HG03175 (cell line): Measurements from ENCODE around the gene SEC14L5.
A peak's percentile ranks its signal among the peaks of the same experiment; 100 is the strongest.
"Not testable (repeated sequence)": the region's sequence is repeated elsewhere in the genome, so short reads cannot be mapped to it uniquely, and the experiment has no call there.

Experiments
- ATAC-seq: cut with Tn5 transposase; IDR thresholded peaks from one replicate; pipeline ENCODE4 v1.9.1; 2021; ENCODE audit warnings: mild to moderate bottlenecking, moderate library complexity; ENCODE audit not compliant: unreplicated experiment

SEC14L5 gene

GRCh38 chr16:4948903-4949766 is 9.0 kb upstream of the SEC14L5 start:
- ATAC-seq = no peak

GRCh38 chr16:4949986-4950385 is 8.1 kb upstream of the SEC14L5 start:
- no peak for ATAC-seq

DNA sequence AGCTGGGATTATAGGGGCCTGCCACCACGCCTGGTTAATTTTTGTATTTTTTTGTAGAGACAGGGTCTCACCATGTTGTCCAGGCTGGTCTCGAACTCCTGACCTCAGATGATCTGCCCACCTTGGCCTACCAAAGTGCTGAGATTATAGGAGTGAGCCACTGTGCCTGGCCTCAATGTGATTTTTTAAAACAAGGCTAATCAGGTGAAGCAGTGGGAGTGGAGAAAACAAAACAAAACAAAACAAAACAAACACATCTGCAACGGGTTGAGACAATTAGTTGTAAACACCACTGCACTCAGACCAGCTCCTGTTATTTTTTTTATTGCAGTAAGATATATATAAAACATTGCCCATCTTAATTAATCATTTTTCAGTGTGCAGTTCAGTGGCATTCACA is 6.5 kb upstream of the SEC14L5 start:
- ATAC-seq = not testable (repeated sequence)

DNA sequence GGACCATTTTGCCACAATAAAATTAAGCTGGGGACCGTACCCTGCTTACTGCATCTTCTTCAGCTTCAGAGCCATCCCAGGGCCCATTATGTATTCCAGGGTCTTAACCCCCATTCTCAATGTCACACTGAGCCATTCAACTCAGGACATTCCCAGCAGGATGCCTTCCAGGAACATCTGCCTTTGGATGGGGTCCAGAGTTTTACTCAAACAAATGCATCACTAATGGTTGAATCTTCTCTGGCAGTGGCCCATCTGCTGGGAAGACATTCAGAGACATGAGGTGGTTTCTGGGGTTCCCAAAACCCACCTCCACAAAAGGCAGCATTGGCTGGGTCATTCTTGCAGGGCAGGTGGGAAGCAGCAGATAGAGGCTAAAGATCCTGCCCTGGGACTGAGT is 3.4 kb upstream of the SEC14L5 start:
- no peak for ATAC-seq

DNA sequence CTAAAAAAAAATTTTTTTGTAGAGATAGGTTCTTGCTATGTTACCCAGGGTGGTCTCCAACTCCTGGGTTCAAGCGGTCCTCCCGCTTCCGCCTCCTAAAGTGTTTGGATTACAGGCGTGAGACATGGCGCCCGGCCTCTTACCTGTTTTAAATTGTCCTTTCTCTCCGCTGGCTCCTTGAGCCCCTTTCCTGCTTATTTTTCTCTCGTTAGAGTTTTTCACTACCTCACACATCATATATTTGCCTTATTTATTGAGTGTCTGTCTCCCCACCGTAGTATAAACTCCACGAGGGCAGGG is 760 bp upstream of the SEC14L5 start:
- ATAC-seq = no peak

DNA sequence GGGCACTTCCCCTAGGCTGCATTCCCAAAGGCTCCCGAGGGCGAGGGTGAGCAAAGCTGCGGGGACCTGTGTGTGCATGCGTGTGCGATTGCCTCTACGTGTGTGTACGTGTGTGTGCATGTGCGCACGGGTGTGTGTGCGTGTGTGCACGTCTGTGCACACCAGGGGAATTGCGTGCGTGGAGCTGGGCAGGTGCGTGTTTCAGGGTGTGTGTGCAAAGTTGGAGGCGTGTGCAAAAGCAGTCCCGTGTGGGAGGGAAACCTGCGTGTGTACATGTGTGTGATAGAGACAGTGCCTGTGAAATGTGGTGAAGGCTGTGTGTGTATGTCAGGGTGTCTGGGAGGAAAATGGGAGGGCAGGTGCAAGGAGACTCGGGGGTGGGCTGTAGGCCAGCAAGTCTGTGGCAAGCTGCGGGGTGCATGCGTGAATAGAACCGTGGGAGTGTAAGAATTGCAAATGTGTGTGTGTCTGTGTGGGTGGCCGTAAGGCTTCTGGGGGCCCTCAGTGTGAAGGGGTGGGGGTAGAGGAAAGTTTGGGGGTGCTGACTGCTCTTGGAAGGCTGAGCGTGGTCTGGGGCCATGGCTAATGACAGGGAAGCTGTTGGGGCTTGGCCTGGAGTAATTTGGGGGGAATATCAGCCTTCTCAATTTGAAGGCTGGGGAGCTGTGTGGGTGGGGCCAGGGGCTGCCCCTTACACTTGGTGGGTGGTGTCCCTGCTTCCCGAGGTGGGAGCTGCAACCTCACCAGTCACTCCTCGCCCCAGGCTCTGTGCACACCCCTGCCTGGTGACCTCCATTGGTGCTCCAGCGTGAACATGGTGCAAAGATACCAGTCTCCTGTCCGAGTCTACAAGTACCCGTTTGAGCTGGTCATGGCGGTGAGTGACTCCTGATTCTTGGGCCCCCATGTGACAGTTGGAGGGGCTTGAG is 644 bp downstream of the SEC14L5 start:
- no peak for ATAC-seq

GRCh38 chr16:4960579-4960978 is 2.4 kb downstream of the SEC14L5 start:
- no peak for ATAC-seq

- ATAC-seq = no peak
Observed at GRCh38 chr16:4962716-4963115, 4.6 kb downstream of the SEC14L5 start.

DNA sequence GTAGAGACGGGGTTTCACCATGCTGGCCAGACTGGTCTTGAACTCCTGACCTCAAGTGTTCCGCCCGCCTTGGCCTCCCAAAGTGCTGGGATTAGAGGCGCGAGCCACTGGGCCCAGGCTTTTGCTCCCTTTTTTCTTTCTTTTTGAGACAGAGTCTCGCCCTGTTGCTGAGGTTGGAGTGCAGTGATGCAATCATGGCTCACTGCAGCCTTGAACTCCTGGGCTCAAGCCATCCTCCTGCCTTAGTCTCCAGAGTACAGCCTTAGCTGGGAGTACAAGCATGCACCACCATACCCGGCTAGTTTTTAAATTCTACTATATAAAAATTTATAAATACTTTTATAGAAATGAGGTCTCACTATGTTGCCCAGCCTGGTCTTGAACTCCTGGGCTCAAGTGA is 5.4 kb downstream of the SEC14L5 start:
- ATAC-seq = not testable (repeated sequence)

GRCh38 chr16:4966736-4967453 is 8.8 kb downstream of the SEC14L5 start:
- no peak for ATAC-seq

- not testable (repeated sequence) for ATAC-seq
Observed at GRCh38 chr16:4968278-4968677, 10.1 kb downstream of the SEC14L5 start.

DNA sequence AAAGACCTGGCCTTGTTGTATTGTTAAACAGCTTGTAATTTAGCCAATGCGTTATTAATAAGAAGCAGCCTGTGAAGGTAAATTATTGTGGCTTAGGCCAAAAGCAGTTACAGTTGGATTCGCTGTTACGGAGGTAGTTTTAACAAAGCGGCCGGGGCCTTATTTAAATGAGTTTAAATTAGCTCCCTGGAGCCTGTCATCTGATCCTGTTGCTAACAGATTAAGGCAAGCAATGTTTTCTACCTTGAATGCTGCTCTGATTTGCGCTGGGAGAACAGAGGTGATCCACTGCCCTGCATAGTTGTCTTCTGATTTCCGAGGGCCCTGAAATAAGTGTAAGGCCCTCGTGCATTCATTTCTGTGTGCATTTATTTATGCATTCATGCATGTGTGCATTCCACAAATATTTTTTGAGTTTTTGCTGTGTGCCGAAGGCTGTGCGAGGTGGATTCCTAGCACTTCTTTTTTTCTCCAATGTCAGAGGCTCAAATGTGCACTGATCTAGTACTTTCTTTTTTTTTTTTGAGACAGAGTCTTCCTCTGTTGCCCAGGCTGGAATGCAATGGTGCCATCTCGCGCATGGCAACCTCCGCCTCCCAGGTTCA is 10.9 kb downstream of the SEC14L5 start:
- ATAC-seq = no peak

- no peak for ATAC-seq
Observed at GRCh38 chr16:4970010-4970409, 11.9 kb downstream of the SEC14L5 start.

GRCh38 chr16:4972938-4973587 is 14.9 kb downstream of the SEC14L5 start:
- ATAC-seq = no peak

GRCh38 chr16:4976079-4976478 is 17.9 kb downstream of the SEC14L5 start:
- peak; percentile 95 for ATAC-seq

GRCh38 chr16:4976611-4977145 is 18.5 kb downstream of the SEC14L5 start:
- no peak for ATAC-seq

DNA sequence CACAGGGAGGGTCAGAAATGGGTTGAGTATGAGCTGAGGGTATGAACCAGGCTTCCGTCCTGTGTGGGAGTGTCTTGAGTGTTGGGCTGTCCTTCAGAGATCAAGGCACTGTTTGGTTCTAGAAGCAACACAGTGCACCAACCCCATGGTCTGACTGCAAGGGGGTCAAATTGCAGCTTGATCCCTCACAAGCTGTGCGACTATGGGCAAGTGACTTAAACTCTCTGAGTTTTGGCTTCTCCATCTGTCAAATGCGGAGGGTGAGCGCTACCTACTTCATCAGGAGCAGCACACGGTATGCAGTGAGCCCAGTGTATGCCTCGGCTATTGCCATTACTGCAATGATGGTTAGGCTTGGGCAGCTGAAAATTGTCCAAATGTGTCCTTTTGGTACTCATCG is 21.0 kb downstream of the SEC14L5 start:
- ATAC-seq = no peak

GRCh38 chr16:4979736-4980660 is 21.9 kb downstream of the SEC14L5 start:
- ATAC-seq = no peak

- no peak for ATAC-seq
Observed at GRCh38 chr16:4980691-4981090, 22.6 kb downstream of the SEC14L5 start.
